NCI-H1694 (cell line): ENCODE results near the gene CBFA2T3.
A peak's percentile ranks its signal among the peaks of the same experiment; 100 is the strongest.

Experiments
- DNase-seq: peaks from one replicate; lab custom pipeline; 2025; lab: John Stamatoyannopoulos, UW

CBFA2T3 gene

GRCh38 chr16:88856828-88857727 is 119.9 kb downstream of the CBFA2T3 start, which contains the start of the genes GALNS and TRAPPC2L:
TSS of gene GALNS (minus strand) at chr16:88856947. CDS start at chr16:88856877, 70 bp downstream.
TSS of gene TRAPPC2L (plus strand) at chr16:88857127. CDS start at chr16:88857151, 24 bp downstream.
- peak; percentile 68 for DNase-seq

- DNase-seq, result no peak
These were observed 120.7 kb downstream of the CBFA2T3 start for GRCh38 chr16:88856122-88856827.

DNA sequence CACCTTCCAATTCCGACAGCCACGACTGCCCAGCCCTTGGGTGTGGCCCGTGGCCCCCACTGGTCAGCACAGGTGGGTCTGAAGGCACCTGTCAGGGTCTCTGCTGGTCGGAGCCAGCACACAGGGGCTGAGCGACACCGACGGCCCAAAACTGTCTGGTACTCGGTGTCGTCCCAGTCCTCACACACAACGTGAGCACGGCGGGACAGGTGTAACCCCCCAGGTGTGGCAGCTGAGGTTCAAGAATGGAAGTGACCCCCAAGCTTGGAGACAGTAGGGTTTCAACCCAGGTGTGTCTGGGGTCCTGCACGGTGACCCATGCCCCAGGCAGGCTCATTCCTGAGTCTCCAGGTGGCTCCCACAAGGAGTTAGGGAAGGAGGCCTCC is 121.3 kb downstream of the CBFA2T3 start:
- no peak for DNase-seq

DNA sequence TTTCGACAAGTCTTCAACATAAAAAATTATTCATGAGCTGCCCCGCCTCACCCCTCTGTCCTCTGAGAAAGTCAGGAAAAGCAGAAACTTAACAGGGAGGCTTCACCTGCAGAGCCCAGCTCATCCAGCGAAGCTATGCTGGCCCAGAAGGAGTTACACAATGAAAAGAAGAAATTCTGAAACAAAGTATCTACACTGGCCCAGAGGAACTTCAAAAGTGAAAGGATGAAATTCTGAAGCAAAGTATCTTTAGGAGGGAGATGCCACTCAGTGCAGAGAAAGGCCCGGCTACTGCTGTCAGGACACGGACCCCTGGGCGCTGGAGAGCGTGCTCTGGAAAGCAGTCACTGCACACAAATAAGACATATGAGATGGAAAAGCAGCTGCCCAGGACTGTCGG is 121.8 kb downstream of the CBFA2T3 start:
- no peak for DNase-seq

- no peak for DNase-seq
These were observed 122.5 kb downstream of the CBFA2T3 start for GRCh38 chr16:88854306-88855111.

GRCh38 chr16:88853325-88853941 is 123.6 kb downstream of the CBFA2T3 start:
- no peak for DNase-seq

GRCh38 chr16:88851616-88852015 is 125.4 kb downstream of the CBFA2T3 start:
- DNase-seq, result no peak

- no peak for DNase-seq
These were observed 126.3 kb downstream of the CBFA2T3 start for GRCh38 chr16:88850531-88851199.

DNA sequence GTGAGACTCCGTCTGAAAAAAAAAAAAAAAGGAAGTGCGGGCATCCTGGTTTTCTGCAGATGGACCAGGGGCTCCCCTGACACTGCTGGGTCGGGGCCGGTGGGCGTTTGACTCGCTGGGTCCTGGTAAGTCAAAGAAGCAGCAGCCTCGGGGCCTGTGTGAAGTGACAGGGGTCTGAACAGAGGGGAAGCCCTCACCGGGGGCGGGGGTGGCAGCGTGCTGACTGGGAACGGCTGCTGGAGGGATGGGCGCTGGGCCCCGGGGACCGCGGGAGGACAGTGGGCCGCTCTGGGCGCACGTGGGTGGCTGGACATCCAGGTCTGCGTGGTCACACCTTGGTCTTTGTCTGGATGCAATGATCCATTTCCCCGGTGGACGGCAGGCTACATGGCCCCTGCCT is 128.4 kb downstream of the CBFA2T3 start:
- DNase-seq, result no peak

DNA sequence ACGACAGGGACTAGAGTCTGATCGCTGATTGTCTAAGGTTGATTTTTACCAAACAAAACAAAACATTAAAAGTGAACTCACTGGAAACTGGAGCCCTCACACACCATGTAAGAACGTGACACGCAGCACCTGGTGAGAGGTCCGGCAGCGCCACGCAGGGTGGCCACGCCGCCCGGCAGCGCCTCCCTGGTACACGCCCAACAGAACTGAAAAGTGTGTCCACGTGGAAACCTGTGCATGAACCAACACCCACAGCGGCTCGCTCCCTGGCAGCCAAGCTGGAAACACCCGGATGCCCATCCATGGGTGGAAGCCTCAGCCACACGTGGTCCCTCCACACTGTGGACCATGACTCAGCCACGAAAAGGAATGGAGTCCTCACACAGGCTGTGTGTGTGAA is 129.4 kb downstream of the CBFA2T3 start:
- no peak for DNase-seq

GRCh38 chr16:88846088-88846487 is 130.9 kb downstream of the CBFA2T3 start:
- DNase-seq, result no peak

DNA sequence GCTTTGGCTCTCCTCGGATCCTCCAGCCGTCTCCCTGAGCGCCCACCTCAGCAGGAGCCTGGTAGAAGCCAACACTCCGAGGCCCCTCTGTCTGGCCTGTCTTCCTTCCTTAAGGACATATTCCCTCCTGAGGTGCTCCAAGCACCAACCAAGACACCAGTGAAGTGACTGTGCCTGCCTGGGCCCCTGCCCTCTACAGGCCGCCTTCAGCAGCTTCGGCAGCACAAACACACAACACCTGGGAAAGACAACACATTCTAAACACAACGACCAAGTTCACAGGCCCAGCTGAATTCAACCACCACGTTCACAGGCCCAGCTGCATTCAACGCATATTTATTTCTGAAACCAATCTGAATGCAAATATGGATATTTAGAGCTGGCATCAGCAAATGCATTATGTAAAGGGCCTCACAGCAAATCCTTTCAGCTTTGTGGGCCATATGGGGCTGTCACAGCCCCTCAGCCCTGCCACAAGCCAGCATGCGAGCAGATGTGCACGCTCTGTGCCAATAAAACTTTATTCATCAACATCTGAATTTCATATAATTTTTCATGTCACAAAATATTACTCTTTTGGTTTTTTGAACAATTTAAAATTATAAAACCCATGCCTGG is 132.5 kb downstream of the CBFA2T3 start:
- DNase-seq, result no peak

GRCh38 chr16:88843256-88843655 is 133.8 kb downstream of the CBFA2T3 start:
- DNase-seq, result no peak

- no peak for DNase-seq
These were observed 134.2 kb downstream of the CBFA2T3 start for GRCh38 chr16:88842806-88843205.

GRCh38 chr16:88842308-88842756 is 134.7 kb downstream of the CBFA2T3 start:
- DNase-seq, result no peak

- no peak for DNase-seq
These were observed 135.3 kb downstream of the CBFA2T3 start for GRCh38 chr16:88841521-88842307.

DNA sequence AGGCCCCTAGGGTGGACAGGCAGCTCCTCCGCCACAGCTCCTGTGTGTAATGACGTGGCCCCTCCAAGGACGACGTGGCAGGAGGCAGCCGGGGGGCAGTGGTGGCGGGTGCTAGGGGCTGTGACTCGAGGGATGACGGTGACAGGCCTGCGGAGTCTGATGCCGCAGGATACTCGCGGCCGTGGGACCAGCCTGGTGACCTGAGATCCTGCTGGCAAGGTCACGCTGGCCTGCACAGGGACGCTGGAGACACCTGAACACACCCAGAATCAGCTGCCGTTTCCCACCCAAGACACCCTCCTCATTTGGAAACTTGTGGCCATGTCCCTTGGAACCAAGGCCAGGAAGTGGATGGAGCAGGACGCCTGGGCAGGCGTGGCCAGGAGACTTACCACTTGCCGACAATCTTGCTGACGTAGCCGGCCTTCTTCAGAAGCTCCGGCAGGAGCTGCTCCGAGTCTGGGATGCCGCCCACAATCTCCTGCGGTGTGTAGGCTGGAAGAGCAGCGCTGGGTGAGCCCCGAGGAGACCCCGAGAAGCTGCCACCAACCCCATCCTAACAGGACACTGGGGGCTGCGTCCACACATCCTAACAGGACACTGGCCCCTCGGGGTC is 136.3 kb downstream of the CBFA2T3 start:
- DNase-seq, result no peak

DNA sequence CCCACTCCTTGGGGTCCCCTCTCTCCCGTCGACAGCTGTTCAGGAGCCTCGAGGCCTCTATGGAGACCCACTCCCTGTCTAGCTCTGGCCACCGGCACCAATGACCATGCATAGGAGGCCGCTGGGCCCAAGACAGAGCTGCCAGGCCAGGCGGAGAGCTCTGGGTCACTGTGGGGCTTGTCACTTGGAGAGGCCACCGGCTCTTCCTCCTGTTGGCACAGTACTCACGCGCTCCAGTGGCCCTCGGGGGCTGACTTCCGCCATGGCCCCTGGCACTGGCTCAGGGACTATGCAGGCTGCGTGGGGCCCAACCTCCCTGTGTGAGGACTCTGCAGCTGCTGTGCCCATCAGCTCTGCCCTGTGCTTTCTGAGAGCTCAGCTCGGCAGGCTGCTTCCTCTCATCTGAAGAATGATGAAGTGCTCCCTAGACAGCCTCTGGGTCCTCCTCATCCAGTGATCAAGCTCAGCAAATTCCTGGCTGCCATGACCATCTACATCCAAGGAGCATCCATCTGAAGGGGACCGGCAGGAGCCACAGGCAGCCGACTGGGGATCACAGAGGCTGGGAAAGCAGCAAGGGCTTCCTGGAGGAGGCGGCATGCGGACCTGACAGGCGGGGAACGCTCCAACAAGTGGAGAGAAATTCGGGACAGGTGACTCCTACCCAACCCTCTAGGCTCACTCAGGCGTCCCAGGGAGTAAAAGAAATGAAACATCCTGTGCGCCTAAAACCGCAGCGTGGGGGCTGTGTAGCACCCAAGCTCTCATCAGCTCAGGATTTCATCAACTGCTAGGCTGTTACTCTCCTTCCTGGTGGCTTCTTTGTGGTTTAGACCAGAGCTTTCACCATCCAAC is 137.0 kb downstream of the CBFA2T3 start:
- no peak for DNase-seq
